SK-N-SH (cell line): ENCODE measurements around the gene CPEB1. TPM values are rescaled to one million over a fixed set of nuclear protein-coding genes. Genes with fewer than 3 reads are reported as not detected.

Source experiments
- CTCF ChIP-seq: fragments of 200-600 bp; sonication (generic); IDR thresholded peaks from 2 replicates; pipeline ENCODE4 v1.6.1; 2017; ENCODE audit warnings: antibody characterized with exemption, mild to moderate bottlenecking, moderate library complexity
- FOXM1 ChIP-seq: IDR thresholded peaks from 2 replicates; pipeline ENCODE4 v1.4.0; 2012; ENCODE audit warnings: low read depth, mild to moderate bottlenecking
- GABPA ChIP-seq: IDR thresholded peaks from 2 replicates; pipeline ENCODE4 v1.4.0; 2012; ENCODE audit warnings: low read depth, mild to moderate bottlenecking
- IRF3 ChIP-seq: fragments of 150-350 bp; IDR thresholded peaks from 2 replicates; pipeline ENCODE4 v1.6.1; 2016; ENCODE audit warnings: mild to moderate bottlenecking, low read depth, low read length
- MXI1 ChIP-seq: IDR thresholded peaks from 2 replicates; pipeline ENCODE4 v1.6.1; 2012; ENCODE audit warnings: mild to moderate bottlenecking, low read depth, low read length, improper control_type of control experiment
- RAD21 ChIP-seq: IDR thresholded peaks from 2 replicates; pipeline ENCODE4 v1.6.1; 2012; ENCODE audit warnings: mild to moderate bottlenecking, low read length
- REST ChIP-seq: IDR thresholded peaks from 2 replicates; pipeline ENCODE4 v1.6.1; 2012; ENCODE audit warnings: mild to moderate bottlenecking, low read depth, low read length, moderate library complexity
- SIN3A ChIP-seq: IDR thresholded peaks from 2 replicates; pipeline ENCODE4 v1.6.1; 2012; ENCODE audit warnings: low read depth, mild to moderate bottlenecking, low read length, moderate library complexity, borderline replicate concordance
- TCF12 ChIP-seq: IDR thresholded peaks from 2 replicates; pipeline ENCODE4 v1.4.0; 2012
- TEAD4 ChIP-seq: IDR thresholded peaks from 2 replicates; pipeline ENCODE4 v1.4.0; 2012; ENCODE audit warnings: mild to moderate bottlenecking, borderline replicate concordance; ENCODE audit not compliant: insufficient read depth
- USF1 ChIP-seq: IDR thresholded peaks from 2 replicates; pipeline ENCODE4 v1.4.0; 2012; ENCODE audit warnings: low read depth, borderline replicate concordance
- USF2 ChIP-seq: fragments of 150-350 bp; IDR thresholded peaks from 2 replicates; pipeline ENCODE4 v1.6.1; 2017; ENCODE audit warnings: antibody characterized with exemption, low read length, low read depth, borderline replicate concordance
- YY1 ChIP-seq: IDR thresholded peaks from 2 replicates; pipeline ENCODE4 v1.4.0; 2012; ENCODE audit warnings: low read depth, mild to moderate bottlenecking
- polyA plus RNA-seq, 3 experiments: library from polyadenylated mRNA; depleted of rRNA; stranded (reverse); fragments of >200 nt; gene quantifications; 2 replicates each; pipeline ENCODE4 v1.2.3, GENCODE V29; 2012

The CPEB1 gene
- polyA plus RNA-seq, 1 of the 3 experiments (the other 2 are of a cell fraction): 2.6 TPM

GRCh38 chr15:82540055-82540983 lies 106.8 kb downstream of the CPEB1 start, which contains the start of gene RPS17 (continued):
- TF ChIP-seq FOXM1: 0 out of 2 replicates have a peak, but pooled peaks have one; percentile 48
- no peak for TF ChIP-seq USF2
- TF ChIP-seq MXI1: peak; percentile 78
- TF ChIP-seq GABPA: peak; percentile 96
- no peak for TF ChIP-seq IRF3
- TF ChIP-seq TCF12: peak; percentile 39; the same call in 1 of the 2 replicates
- TF ChIP-seq RAD21: peak; percentile 40; the same call in 1 of the 2 replicates
- TF ChIP-seq TEAD4: no peak
- TF ChIP-seq REST: peak; percentile 69; the same call in 1 of the 2 replicates
- peak; percentile 85 for TF ChIP-seq YY1
- peak; percentile 18; the same call in 1 of the 2 replicates for TF ChIP-seq USF1
- peak; percentile 95 for TF ChIP-seq CTCF
- TF ChIP-seq SIN3A: peak; percentile 92
